Measurements from ENCODE around the gene IDH3B.

DNA sequence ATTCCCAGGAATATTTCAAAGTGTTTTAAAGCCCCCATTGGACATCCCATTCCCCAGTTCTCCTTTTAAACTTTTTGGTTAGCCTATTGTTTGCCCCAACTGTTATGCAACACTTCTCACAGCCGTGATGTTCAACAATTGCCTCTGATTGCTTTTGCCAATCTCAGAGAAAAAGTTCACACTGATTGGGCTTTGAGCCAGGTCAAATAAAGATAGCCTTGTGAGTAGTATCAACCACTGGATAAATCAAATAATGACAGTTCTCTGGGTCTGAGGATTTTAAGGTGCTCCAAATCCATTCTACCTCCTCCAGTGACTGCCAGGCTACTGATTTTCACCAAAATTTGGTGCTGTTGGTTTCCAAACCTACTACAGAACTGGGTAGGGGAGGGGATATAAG is 30.6 kb downstream of the IDH3B start:
- TF ChIP-seq, protein P1, sequence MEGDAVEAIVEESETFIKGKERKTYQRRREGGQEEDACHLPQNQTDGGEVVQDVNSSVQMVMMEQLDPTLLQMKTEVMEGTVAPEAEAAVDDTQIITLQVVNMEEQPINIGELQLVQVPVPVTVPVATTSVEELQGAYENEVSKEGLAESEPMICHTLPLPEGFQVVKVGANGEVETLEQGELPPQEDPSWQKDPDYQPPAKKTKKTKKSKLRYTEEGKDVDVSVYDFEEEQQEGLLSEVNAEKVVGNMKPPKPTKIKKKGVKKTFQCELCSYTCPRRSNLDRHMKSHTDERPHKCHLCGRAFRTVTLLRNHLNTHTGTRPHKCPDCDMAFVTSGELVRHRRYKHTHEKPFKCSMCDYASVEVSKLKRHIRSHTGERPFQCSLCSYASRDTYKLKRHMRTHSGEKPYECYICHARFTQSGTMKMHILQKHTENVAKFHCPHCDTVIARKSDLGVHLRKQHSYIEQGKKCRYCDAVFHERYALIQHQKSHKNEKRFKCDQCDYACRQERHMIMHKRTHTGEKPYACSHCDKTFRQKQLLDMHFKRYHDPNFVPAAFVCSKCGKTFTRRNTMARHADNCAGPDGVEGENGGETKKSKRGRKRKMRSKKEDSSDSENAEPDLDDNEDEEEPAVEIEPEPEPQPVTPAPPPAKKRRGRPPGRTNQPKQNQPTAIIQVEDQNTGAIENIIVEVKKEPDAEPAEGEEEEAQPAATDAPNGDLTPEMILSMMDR (IDR thresholded peaks at IDR 0.05), result no peak
- TF ChIP-seq POLR2A (IDR thresholded peaks at IDR 0.05), result no peak
